ENCODE results near the gene PPY. TPM values are rescaled to one million over a fixed set of nuclear protein-coding genes. Genes with fewer than 3 reads are reported as not detected.
"Not testable (repeated sequence)": the region's sequence is repeated elsewhere in the genome, so short reads cannot be mapped to it uniquely, and the experiment has no call there.

Gene PPY
- total RNA-seq, 2 donors from 2014 or later: 15.5 to 51.6 TPM

- Histone ChIP-seq H3K9me3 (no peaks in the 10 kb centered on the region), H3K4me1 (no peaks in the 10 kb centered on the region), H3K27ac (no peak overlapping the region), H3K27me3 (no peaks in the 10 kb centered on the region), H3K36me3 (replicated peaks in 1 of 2; ENCODE audit: insufficient read depth in 1 of 2, low read depth in 2 of 2) (no peaks in the 10 kb centered on the region), H3K4me3 (no peak overlapping the region)
- intact Hi-C loops (cut with DNase I): no loop called here
- TF ChIP-seq POLR2A (IDR thresholded peaks at IDR 0.05) (no peak), CTCF (IDR thresholded peaks at IDR 0.05) (no peak)
- 54 to 56% methylated on average over 3 of the region's 3 CpGs for WGBS, 2 donors
- no peak for DNase-seq
- ATAC-seq: no peak
Observed at GRCh38 chr17:43966276-43966675, 24.0 kb upstream of the PPY start.

DNA sequence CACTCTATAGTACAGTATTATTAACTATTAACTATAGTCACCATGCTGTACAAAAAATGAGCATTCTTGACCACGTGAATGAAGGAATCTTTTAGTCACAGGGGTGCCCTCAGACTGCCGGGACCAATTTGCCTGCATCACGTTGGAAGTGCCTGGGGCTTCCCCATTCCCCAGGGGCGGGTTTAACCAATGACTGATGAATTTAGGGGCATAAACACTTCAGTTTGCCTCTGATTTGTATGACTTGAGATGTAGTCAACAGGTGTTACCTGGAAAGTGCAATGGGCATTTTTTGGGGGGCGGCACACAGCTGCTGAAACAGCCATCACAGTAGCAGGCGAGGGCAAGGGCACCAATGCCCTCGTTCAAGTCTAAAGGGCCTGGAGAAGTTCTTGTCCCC, 20.2 kb upstream of the PPY start:
- TF ChIP-seq POLR2A (IDR thresholded peaks at IDR 0.05) (no peak), CTCF (IDR thresholded peaks at IDR 0.05) (no peak)
- ATAC-seq (no peak), DNase-seq (no peak)
- Histone ChIP-seq H3K27ac (no peak overlapping the region), H3K27me3 (no peaks in the 10 kb centered on the region), H3K4me3 (no peak overlapping the region), H3K9me3 (no peaks in the 10 kb centered on the region), H3K36me3 (replicated peaks in 1 of 2; ENCODE audit: insufficient read depth in 1 of 2, low read depth in 2 of 2) (no peaks in the 10 kb centered on the region), H3K4me1 (no peaks in the 10 kb centered on the region)
- WGBS, 2 donors: 39 to 49% methylated on average over 7 of the region's 7 CpGs
- intact Hi-C loops (cut with DNase I): no loop called here

- intact Hi-C loops (cut with DNase I): no loop called here
- TF ChIP-seq POLR2A (IDR thresholded peaks at IDR 0.05): no peak
- WGBS, 2 donors: 75 to 81% methylated on average over 2 of the region's 2 CpGs
- H3K4me1 ChIP-seq: no peaks in the 10 kb centered on the region
- H3K36me3 ChIP-seq (replicated peaks in 1 of 2; ENCODE audit: insufficient read depth in 1 of 2, low read depth in 2 of 2): no peaks in the 10 kb centered on the region
- no peak overlapping the region for H3K27ac ChIP-seq
- no peaks in the 10 kb centered on the region for H3K9me3 ChIP-seq
- DNase-seq: no peak
- H3K4me3 ChIP-seq: no peak overlapping the region
- H3K27me3 ChIP-seq: no peaks in the 10 kb centered on the region
- ATAC-seq: no peak
Observed at GRCh38 chr17:43961954-43962353, 19.7 kb upstream of the PPY start.

DNA sequence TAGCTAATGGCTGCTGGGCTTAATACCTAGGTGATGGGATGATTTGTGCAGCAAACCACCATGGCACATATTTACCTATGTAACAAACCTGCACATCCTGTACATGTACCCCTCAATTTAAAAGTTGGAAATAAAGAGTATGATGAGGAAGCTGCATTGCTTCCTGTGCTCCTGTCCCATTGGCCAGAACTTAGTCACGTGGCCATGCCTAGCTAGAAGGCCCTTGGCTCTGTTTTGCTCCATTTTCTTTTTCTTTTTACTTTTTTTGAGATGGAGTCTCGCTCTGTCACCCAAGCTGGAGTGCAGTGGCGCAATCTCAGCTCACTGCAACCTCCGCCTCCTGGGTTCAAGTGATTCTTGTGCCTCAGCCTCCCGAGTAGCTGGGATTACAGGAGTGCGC, 19.0 kb upstream of the PPY start:
- not testable (repeated sequence) for H3K27me3 ChIP-seq, ATAC-seq

GRCh38 chr17:43958748-43959352, 16.6 kb upstream of the PPY start:
- WGBS, 2 donors: 47 to 59% methylated on average over 2 of the region's 2 CpGs
- no peaks in the 10 kb centered on the region for H3K36me3 ChIP-seq (replicated peaks in 1 of 2; ENCODE audit: insufficient read depth in 1 of 2, low read depth in 2 of 2)
- TF ChIP-seq CTCF (IDR thresholded peaks at IDR 0.05) (no peak), POLR2A (IDR thresholded peaks at IDR 0.05) (no peak)
- intact Hi-C loops (cut with DNase I): no loop called here
- DNase-seq: no peak
- no peak overlapping the region for H3K27ac ChIP-seq
- ATAC-seq: no peak
- no peaks in the 10 kb centered on the region for H3K27me3 ChIP-seq
- H3K9me3 ChIP-seq: no peaks in the 10 kb centered on the region
- no peak overlapping the region for H3K4me3 ChIP-seq
- H3K4me1 ChIP-seq: no peaks in the 10 kb centered on the region

More for the DNA sequence above, 19.0 kb upstream of the PPY start:
- H3K27ac ChIP-seq; H3K36me3 ChIP-seq (replicated peaks in 1 of 2; ENCODE audit: insufficient read depth in 1 of 2, low read depth in 2 of 2); H3K9me3 ChIP-seq; intact Hi-C loops (cut with DNase I); H3K4me3 ChIP-seq; H3K4me1 ChIP-seq; DNase-seq: not testable (repeated sequence)
- WGBS, 2 donors: 89 to 91% methylated on average over 6 of the region's 6 CpGs

- Histone ChIP-seq H3K4me3 (no peak overlapping the region), H3K9me3 (no peaks in the 10 kb centered on the region), H3K4me1 (peaks cover 11% of the 10 kb centered on the region), H3K27ac (no peak overlapping the region), H3K36me3 (replicated peaks in 1 of 2; ENCODE audit: insufficient read depth in 1 of 2, low read depth in 2 of 2) (no peaks in the 10 kb centered on the region), H3K27me3 (peaks cover 0 to 19% of the 10 kb centered on the region in 2 donors)
- no peak for ATAC-seq
- DNase-seq: no peak
- 74% methylated on average over 7 to 8 of the region's 8 CpGs for WGBS, 2 donors
- TF ChIP-seq POLR2A (IDR thresholded peaks at IDR 0.05): no peak
- TF ChIP-seq CTCF (IDR thresholded peaks at IDR 0.05): no peak
- intact Hi-C loops (cut with DNase I): no loop called here
Observed at GRCh38 chr17:43956222-43956621, 13.9 kb upstream of the PPY start.
